Upper lobe of left lung (tissue), 4 donors: ENCODE data around the gene SBF1.

Experiments
- EP300 ChIP-seq, 4 donors: sonication (generic); formaldehyde crosslinking; IDR thresholded peaks; one replicate each; pipeline ENCODE4 v1.5.1; 2017; ENCODE audit warnings: antibody characterized with exemption in 4 of 4, control low read depth in 2 of 4
- POLR2A ChIP-seq, 4 donors: fragments of 450-650 bp; IDR thresholded peaks; one replicate each; pipeline ENCODE4 v1.5.1; 2016 to 2017; ENCODE audit warnings: antibody characterized with exemption in 4 of 4, mild to moderate bottlenecking in 2 of 4
- POLR2AphosphoS5 ChIP-seq, 2 donors: sonication (generic); formaldehyde crosslinking; IDR thresholded peaks; one replicate each; pipeline ENCODE4 v1.5.1; 2017; ENCODE audit warnings: antibody characterized with exemption in 2 of 2
- TF ChIP-seq, protein P1 (sequence below), 6 experiments: fragments of 450-650 bp in 4 of 6; fragments of 200-600 bp in 2 of 6; sonication (generic) in 2 of 6; IDR thresholded peaks; one replicate each; pipeline ENCODE4 v1.5.1; 2016 to 2019; ENCODE audit warnings: antibody characterized with exemption in 6 of 6

DNA sequence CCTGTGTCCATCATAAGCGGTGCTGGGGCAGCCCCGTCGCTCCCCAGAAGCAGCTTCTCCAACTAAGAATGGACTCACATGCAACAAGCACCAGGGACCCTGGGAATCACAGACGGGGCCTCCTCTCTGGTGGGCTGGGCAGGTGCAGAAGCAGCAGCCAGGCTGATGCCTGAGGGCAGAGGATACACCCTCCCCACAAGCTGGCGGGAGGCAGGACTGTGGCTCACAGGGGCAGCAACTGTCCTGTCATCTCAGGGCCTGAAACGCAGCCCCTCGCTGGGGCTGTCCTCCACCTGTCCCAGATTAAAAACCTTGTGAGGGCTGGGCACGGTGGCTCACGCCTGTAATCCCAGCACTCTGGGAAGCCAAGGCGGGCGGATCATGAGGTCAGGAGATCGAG, 3.1 kb upstream of the SBF1 start:
- TF ChIP-seq EP300 (IDR thresholded peaks at IDR 0.05) (no peak), POLR2A (IDR thresholded peaks at IDR 0.05) (no peak), POLR2AphosphoS5 (IDR thresholded peaks at IDR 0.05) (no peak)
- TF ChIP-seq, protein P1, sequence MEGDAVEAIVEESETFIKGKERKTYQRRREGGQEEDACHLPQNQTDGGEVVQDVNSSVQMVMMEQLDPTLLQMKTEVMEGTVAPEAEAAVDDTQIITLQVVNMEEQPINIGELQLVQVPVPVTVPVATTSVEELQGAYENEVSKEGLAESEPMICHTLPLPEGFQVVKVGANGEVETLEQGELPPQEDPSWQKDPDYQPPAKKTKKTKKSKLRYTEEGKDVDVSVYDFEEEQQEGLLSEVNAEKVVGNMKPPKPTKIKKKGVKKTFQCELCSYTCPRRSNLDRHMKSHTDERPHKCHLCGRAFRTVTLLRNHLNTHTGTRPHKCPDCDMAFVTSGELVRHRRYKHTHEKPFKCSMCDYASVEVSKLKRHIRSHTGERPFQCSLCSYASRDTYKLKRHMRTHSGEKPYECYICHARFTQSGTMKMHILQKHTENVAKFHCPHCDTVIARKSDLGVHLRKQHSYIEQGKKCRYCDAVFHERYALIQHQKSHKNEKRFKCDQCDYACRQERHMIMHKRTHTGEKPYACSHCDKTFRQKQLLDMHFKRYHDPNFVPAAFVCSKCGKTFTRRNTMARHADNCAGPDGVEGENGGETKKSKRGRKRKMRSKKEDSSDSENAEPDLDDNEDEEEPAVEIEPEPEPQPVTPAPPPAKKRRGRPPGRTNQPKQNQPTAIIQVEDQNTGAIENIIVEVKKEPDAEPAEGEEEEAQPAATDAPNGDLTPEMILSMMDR (IDR thresholded peaks at IDR 0.05): no peak
